Measurements from ENCODE around the gene NEK6.

Gene NEK6

GRCh38 chr9:124262649-124262972 is 4.9 kb downstream of the NEK6 start:
- peak overlapping the region; percentile 79 to 81 for H3K4ac ChIP-seq (ENCODE audit: low read depth in 1 of 2, low read length in 2 of 2)
- peak overlapping the region; percentile 85 to 95 for H3K18ac ChIP-seq (ENCODE audit: low read depth in 1 of 2, low read length in 2 of 2)
- H2BK120ac ChIP-seq (ENCODE audit: low read depth, low read length), result no peak overlapping the region
- DNase-seq, result peak; percentile 43
- H3K9me3 ChIP-seq (ENCODE audit: control insufficient read depth, low read length), result no peaks in the 10 kb centered on the region
- H3K4me3 ChIP-seq (ENCODE audit: insufficient read depth in 1 of 2, low read depth in 1 of 2, low read length in 2 of 2), result peak overlapping the region in 1 of 2 experiments; percentile 96
- no peak overlapping the region for H3K14ac ChIP-seq (ENCODE audit: low read length in 2 of 2)
- H2AK5ac ChIP-seq (ENCODE audit: low read length, severe bottlenecking), result peak overlapping the region; percentile 98
- H3K79me1 ChIP-seq (replicated peaks; ENCODE audit: low read length, poor library complexity, severe bottlenecking), result no peaks in the 10 kb centered on the region
- H2BK15ac ChIP-seq (ENCODE audit: low read depth, poor library complexity, severe bottlenecking), result no peak overlapping the region
- peaks cover 22 to 37% of the 10 kb centered on the region in 2 experiments for H3K36me3 ChIP-seq (ENCODE audit: control insufficient read depth in 1 of 2, insufficient read depth in 2 of 2, low read depth in 1 of 2, low read length in 2 of 2)
- H3K4me2 ChIP-seq (ENCODE audit: low read length, poor library complexity, severe bottlenecking), result peak overlapping the region; percentile 80
- H4K91ac ChIP-seq (ENCODE audit: low read length), result no peak overlapping the region
- H2BK12ac ChIP-seq (ENCODE audit: low read length in 2 of 2), result peak overlapping the region in 1 of 2 experiments; percentile 70
- WGBS, result 43% methylated on average over 5 of the region's 5 CpGs
- peak overlapping the region; percentile 95 for H2BK5ac ChIP-seq (ENCODE audit: low read depth, low read length, poor library complexity, severe bottlenecking)
- peak overlapping the region; percentile 99 for H3K27ac ChIP-seq (ENCODE audit: low read length, poor library complexity, severe bottlenecking)
- peak overlapping the region; percentile 99 for H3K9ac ChIP-seq (ENCODE audit: low read length)
- peaks cover 61% of the 10 kb centered on the region for H3K4me1 ChIP-seq (ENCODE audit: control insufficient read depth, insufficient read depth, low read depth, low read length)
- H3K23ac ChIP-seq (ENCODE audit: low read length in 2 of 2), result no peak overlapping the region
- H3K27me3 ChIP-seq (ENCODE audit: control insufficient read depth in 1 of 2, insufficient read depth in 1 of 2, low read length in 2 of 2), result no peaks in the 10 kb centered on the region
- no peak overlapping the region for H2AFZ ChIP-seq (ENCODE audit: low read depth, low read length)
- H4K8ac ChIP-seq (ENCODE audit: low read length), result peak overlapping the region; percentile 9

GRCh38 chr9:124263213-124263612 is 5.5 kb downstream of the NEK6 start:
- H2AK5ac ChIP-seq (ENCODE audit: low read length, severe bottlenecking), result peak overlapping the region; percentile 90
- no peak overlapping the region for H2BK15ac ChIP-seq (ENCODE audit: low read depth, poor library complexity, severe bottlenecking)
- H3K18ac ChIP-seq (ENCODE audit: low read depth in 1 of 2, low read length in 2 of 2), result peak overlapping the region; percentile 24 to 42
- peak overlapping the region; percentile 31 for H3K4me2 ChIP-seq (ENCODE audit: low read length, poor library complexity, severe bottlenecking)
- H3K4me1 ChIP-seq (ENCODE audit: control insufficient read depth, insufficient read depth, low read depth, low read length), result peaks cover 64% of the 10 kb centered on the region
- H3K23ac ChIP-seq (ENCODE audit: low read length in 2 of 2), result no peak overlapping the region
- no peak overlapping the region for H2BK5ac ChIP-seq (ENCODE audit: low read depth, low read length, poor library complexity, severe bottlenecking)
- H3K79me1 ChIP-seq (replicated peaks; ENCODE audit: low read length, poor library complexity, severe bottlenecking), result no peaks in the 10 kb centered on the region
- peaks cover 22 to 43% of the 10 kb centered on the region in 2 experiments for H3K36me3 ChIP-seq (ENCODE audit: control insufficient read depth in 1 of 2, insufficient read depth in 2 of 2, low read depth in 1 of 2, low read length in 2 of 2)
- WGBS, result 89% methylated on average over 11 of the region's 11 CpGs
- peak overlapping the region in 1 of 2 experiments; percentile 32 for H3K4ac ChIP-seq (ENCODE audit: low read depth in 1 of 2, low read length in 2 of 2)
- peak overlapping the region; percentile 99 for H3K27ac ChIP-seq (ENCODE audit: low read length, poor library complexity, severe bottlenecking)
- H4K8ac ChIP-seq (ENCODE audit: low read length), result no peak overlapping the region
- peak overlapping the region in 1 of 2 experiments; percentile 96 for H3K4me3 ChIP-seq (ENCODE audit: insufficient read depth in 1 of 2, low read depth in 1 of 2, low read length in 2 of 2)
- peak overlapping the region; percentile 39 for H3K9ac ChIP-seq (ENCODE audit: low read length)
- H3K14ac ChIP-seq (ENCODE audit: low read length in 2 of 2), result no peak overlapping the region
- no peak overlapping the region for H4K91ac ChIP-seq (ENCODE audit: low read length)
- H3K9me3 ChIP-seq (ENCODE audit: control insufficient read depth, low read length), result no peaks in the 10 kb centered on the region
- peak overlapping the region in 1 of 2 experiments; percentile 38 for H2BK12ac ChIP-seq (ENCODE audit: low read length in 2 of 2)
- no peaks in the 10 kb centered on the region for H3K27me3 ChIP-seq (ENCODE audit: control insufficient read depth in 1 of 2, insufficient read depth in 1 of 2, low read length in 2 of 2)
- H2BK120ac ChIP-seq (ENCODE audit: low read depth, low read length), result no peak overlapping the region
- DNase-seq, result no peak
- H2AFZ ChIP-seq (ENCODE audit: low read depth, low read length), result no peak overlapping the region

- H2AFZ ChIP-seq (ENCODE audit: low read depth, low read length), result no peak overlapping the region
- no peak for DNase-seq
- peak overlapping the region; percentile 5 for H4K8ac ChIP-seq (ENCODE audit: low read length)
These were observed 6.2 kb downstream of the NEK6 start for GRCh38 chr9:124263800-124264426.

GRCh38 chr9:124264823-124265233 is 7.1 kb downstream of the NEK6 start:
- Histone ChIP-seq H3K27ac (ENCODE audit: low read length, poor library complexity, severe bottlenecking) (peak overlapping the region; percentile 2), H3K4ac (ENCODE audit: low read depth in 1 of 2, low read length in 2 of 2) (no peak overlapping the region), H3K23ac (ENCODE audit: low read length in 2 of 2) (no peak overlapping the region), H2AFZ (ENCODE audit: low read depth, low read length) (no peak overlapping the region), H3K4me3 (ENCODE audit: insufficient read depth in 1 of 2, low read depth in 1 of 2, low read length in 2 of 2) (no peak overlapping the region), H3K14ac (ENCODE audit: low read length in 2 of 2) (no peak overlapping the region), H3K79me1 (replicated peaks; ENCODE audit: low read length, poor library complexity, severe bottlenecking) (no peaks in the 10 kb centered on the region), H3K36me3 (ENCODE audit: control insufficient read depth in 1 of 2, insufficient read depth in 2 of 2, low read depth in 1 of 2, low read length in 2 of 2) (peaks cover 35 to 56% of the 10 kb centered on the region in 2 experiments), H2BK12ac (ENCODE audit: low read length in 2 of 2) (no peak overlapping the region), H3K27me3 (ENCODE audit: control insufficient read depth in 1 of 2, insufficient read depth in 1 of 2, low read length in 2 of 2) (no peaks in the 10 kb centered on the region), H3K9me3 (ENCODE audit: control insufficient read depth, low read length) (no peaks in the 10 kb centered on the region), H3K9ac (ENCODE audit: low read length) (no peak overlapping the region), H2BK15ac (ENCODE audit: low read depth, poor library complexity, severe bottlenecking) (no peak overlapping the region), H3K4me1 (ENCODE audit: control insufficient read depth, insufficient read depth, low read depth, low read length) (peaks cover 72% of the 10 kb centered on the region), H4K91ac (ENCODE audit: low read length) (no peak overlapping the region), H3K18ac (ENCODE audit: low read depth in 1 of 2, low read length in 2 of 2) (no peak overlapping the region), H2BK5ac (ENCODE audit: low read depth, low read length, poor library complexity, severe bottlenecking) (no peak overlapping the region), H3K4me2 (ENCODE audit: low read length, poor library complexity, severe bottlenecking) (no peak overlapping the region), H2BK120ac (ENCODE audit: low read depth, low read length) (no peak overlapping the region), H2AK5ac (ENCODE audit: low read length, severe bottlenecking) (no peak overlapping the region), H4K8ac (ENCODE audit: low read length) (no peak overlapping the region)
- 83% methylated on average over 8 of the region's 8 CpGs for WGBS
- no peak for DNase-seq

More at GRCh38 chr9:124263800-124264426, 6.2 kb downstream of the NEK6 start:
- Histone ChIP-seq H2AK5ac (ENCODE audit: low read length, severe bottlenecking) (peak overlapping the region; percentile 90), H3K18ac (ENCODE audit: low read depth in 1 of 2, low read length in 2 of 2) (peak overlapping the region; percentile 41 to 52), H3K23ac (ENCODE audit: low read length in 2 of 2) (no peak overlapping the region), H2BK5ac (ENCODE audit: low read depth, low read length, poor library complexity, severe bottlenecking) (peak overlapping the region; percentile 8), H2BK12ac (ENCODE audit: low read length in 2 of 2) (no peak overlapping the region), H3K27me3 (ENCODE audit: control insufficient read depth in 1 of 2, insufficient read depth in 1 of 2, low read length in 2 of 2) (no peaks in the 10 kb centered on the region), H3K14ac (ENCODE audit: low read length in 2 of 2) (no peak overlapping the region), H4K91ac (ENCODE audit: low read length) (peak overlapping the region; percentile 18), H3K36me3 (ENCODE audit: control insufficient read depth in 1 of 2, insufficient read depth in 2 of 2, low read depth in 1 of 2, low read length in 2 of 2) (peaks cover 27 to 50% of the 10 kb centered on the region in 2 experiments), H3K4ac (ENCODE audit: low read depth in 1 of 2, low read length in 2 of 2) (peak overlapping the region in 1 of 2 experiments; percentile 59), H3K4me1 (ENCODE audit: control insufficient read depth, insufficient read depth, low read depth, low read length) (peaks cover 69% of the 10 kb centered on the region), H3K4me2 (ENCODE audit: low read length, poor library complexity, severe bottlenecking) (peak overlapping the region; percentile 6), H2BK15ac (ENCODE audit: low read depth, poor library complexity, severe bottlenecking) (no peak overlapping the region), H3K9ac (ENCODE audit: low read length) (peak overlapping the region; percentile 39), H3K79me1 (replicated peaks; ENCODE audit: low read length, poor library complexity, severe bottlenecking) (no peaks in the 10 kb centered on the region), H3K4me3 (ENCODE audit: insufficient read depth in 1 of 2, low read depth in 1 of 2, low read length in 2 of 2) (no peak overlapping the region), H2BK120ac (ENCODE audit: low read depth, low read length) (peak overlapping the region; percentile 45), H3K27ac (ENCODE audit: low read length, poor library complexity, severe bottlenecking) (peak overlapping the region; percentile 99), H3K9me3 (ENCODE audit: control insufficient read depth, low read length) (no peaks in the 10 kb centered on the region)
- 83% methylated on average over 22 of the region's 22 CpGs for WGBS

Measured in mesenchymal stem cell (in vitro differentiated cells and primary cell).